HG03025 (cell line): ENCODE results near the gene TTC22.

Source experiments
- ATAC-seq: cut with Tn5 transposase; IDR thresholded peaks from one replicate; pipeline ENCODE4 v1.9.1; 2021; ENCODE audit warnings: mild to moderate bottlenecking, moderate library complexity; ENCODE audit not compliant: unreplicated experiment, low FRiP score

The TTC22 gene

GRCh38 chr1:54810153-54810942 is 9.2 kb upstream of the TTC22 start:
- ATAC-seq: no peak

GRCh38 chr1:54809496-54810074 is 8.5 kb upstream of the TTC22 start:
- no peak for ATAC-seq

- no peak for ATAC-seq
These were observed 7.5 kb upstream of the TTC22 start for GRCh38 chr1:54808443-54809207.

GRCh38 chr1:54807756-54808155 is 6.6 kb upstream of the TTC22 start:
- no peak for ATAC-seq

- ATAC-seq: no peak
These were observed 5.9 kb upstream of the TTC22 start for GRCh38 chr1:54806931-54807611.

GRCh38 chr1:54805981-54806381 is 4.9 kb upstream of the TTC22 start:
- ATAC-seq: no peak

- ATAC-seq: no peak
These were observed 4.3 kb upstream of the TTC22 start for GRCh38 chr1:54805466-54805865.

- no peak for ATAC-seq
These were observed 3.5 kb upstream of the TTC22 start for GRCh38 chr1:54804471-54805132.

- no peak for ATAC-seq
These were observed 2.8 kb upstream of the TTC22 start for GRCh38 chr1:54803761-54804470.

- no peak for ATAC-seq
These were observed 853 bp downstream of the TTC22 start for GRCh38 chr1:54800041-54800898.

GRCh38 chr1:54798769-54799641 is 2.1 kb downstream of the TTC22 start:
- ATAC-seq: no peak

GRCh38 chr1:54798206-54798605 is 2.9 kb downstream of the TTC22 start:
- no peak for ATAC-seq

- no peak for ATAC-seq
These were observed 4.2 kb downstream of the TTC22 start for GRCh38 chr1:54796902-54797301.

GRCh38 chr1:54795841-54796468 is 5.2 kb downstream of the TTC22 start:
- no peak for ATAC-seq

- ATAC-seq: no peak
These were observed 5.8 kb downstream of the TTC22 start for GRCh38 chr1:54795356-54795665.

GRCh38 chr1:54794451-54795355 is 6.4 kb downstream of the TTC22 start:
- no peak for ATAC-seq
